Middle frontal gyrus (tissue), 1 donor: ENCODE measurements around the gene MIB2.

ENCODE experiments used
- DNase-seq: peaks from one replicate; pipeline ENCODE4 v3.0.0-alpha.2; 2015; ENCODE audit warnings: low spot score; ENCODE audit errors: extremely low spot score

The MIB2 gene

DNA sequence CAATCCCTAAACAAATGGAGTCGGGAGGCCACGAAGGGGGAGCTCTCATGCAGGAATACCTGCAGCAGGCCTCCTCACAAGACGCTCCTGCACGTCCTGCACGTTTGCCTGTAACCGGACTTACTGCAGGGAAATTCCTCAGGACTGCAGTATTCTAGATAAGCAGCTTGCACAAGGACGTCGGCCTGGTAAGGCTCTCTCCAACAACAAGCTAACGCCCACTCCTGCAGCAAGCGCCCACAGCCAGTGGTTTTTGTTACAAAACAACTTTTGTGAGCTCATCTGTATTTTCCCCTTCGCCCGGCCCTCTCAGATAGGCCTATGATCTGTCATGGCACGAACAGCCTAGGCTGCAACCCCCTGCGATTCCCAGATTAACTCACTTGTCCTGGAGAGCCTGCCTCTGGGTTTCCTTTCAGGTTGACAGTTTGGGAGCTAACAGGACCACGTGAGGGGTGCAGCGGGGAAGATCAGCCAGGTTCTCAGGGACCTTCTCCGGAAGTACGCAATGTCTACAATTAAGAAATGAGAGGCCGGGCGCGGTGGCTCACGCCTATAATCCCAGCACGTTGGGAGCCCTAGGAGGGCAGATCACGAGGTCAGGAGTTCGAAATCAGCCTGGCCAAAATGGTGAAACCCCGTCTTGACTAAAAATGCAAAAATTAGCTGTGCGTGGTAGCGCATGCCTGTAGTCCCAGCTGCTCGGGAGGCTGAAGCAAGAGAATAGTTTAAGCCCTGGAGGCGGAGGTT, 921 bp upstream of the MIB2 start:
- DNase-seq: no peak

DNA sequence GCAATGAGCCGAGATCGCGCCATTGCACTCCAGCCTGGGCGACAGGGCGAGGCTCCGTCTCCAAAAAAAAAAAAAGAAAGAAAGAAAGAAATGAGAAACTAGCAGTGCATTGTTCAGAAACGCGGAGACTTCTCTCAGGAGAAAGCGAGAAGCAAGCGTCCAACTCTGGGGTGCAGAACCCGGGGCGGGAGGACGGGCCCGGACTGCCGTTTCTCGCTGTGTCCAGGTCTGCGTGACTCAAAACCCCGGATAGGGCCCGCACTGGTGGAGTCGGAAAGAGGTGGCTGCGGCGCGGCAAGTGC, 395 bp upstream of the MIB2 start:
- no peak for DNase-seq

DNA sequence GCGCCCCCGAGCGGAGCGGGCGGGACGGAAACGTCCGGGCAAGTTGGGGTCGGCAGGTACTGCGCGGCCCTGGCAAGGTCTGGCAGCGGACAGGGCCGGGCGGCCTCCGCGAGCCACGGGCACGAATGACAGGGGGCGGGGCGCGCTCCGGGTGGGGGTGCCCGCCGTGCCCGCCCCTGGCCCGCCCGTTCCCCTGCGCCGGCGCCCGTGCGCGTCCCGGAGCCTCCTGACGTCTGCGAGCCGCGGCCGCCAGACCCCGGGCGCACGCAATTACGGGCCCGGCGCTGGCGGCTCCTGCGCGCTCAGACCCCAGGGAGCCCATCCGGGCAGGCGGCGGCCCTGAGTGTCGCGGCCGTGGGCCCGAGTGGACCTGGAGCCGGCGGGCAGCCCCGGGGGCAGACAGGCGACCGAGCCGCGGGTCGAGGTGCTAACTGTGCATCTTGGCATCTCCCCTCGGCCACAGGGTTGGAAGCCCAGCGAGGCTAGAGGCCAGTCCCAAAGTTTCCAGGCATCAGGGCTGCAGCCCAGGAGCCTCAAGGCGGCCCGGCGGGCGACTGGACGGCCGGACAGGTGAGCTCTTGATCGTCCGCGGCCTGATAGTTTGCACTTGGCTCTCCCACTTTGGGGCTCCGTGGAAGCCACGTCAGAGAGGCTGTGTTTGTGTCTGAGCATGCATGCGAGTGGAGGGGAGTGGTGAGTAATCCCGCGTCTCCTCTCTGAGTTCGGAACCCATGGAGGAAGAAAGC, 918 bp downstream of the MIB2 start:
- no peak for DNase-seq

DNA sequence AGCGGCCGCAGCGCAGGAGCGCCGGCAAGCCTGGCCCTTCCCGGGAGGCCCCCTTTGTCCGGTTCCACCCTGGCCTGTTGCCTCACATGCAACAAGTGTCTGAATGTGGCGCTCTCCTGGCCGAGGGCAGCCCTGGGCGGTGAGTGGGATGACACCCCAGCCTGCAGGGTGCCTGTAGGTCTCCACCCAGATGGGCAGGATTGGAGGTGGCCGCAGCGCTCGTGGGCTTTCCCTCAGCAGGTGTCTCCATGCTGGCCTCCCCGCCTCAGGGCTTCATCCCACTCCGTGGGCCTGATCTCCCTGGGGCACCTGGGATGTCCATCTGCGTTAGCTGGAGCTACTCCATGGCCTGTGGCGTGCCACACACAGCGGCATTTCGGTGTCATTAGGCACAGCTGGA, 1.5 kb downstream of the MIB2 start:
- DNase-seq: no peak

DNA sequence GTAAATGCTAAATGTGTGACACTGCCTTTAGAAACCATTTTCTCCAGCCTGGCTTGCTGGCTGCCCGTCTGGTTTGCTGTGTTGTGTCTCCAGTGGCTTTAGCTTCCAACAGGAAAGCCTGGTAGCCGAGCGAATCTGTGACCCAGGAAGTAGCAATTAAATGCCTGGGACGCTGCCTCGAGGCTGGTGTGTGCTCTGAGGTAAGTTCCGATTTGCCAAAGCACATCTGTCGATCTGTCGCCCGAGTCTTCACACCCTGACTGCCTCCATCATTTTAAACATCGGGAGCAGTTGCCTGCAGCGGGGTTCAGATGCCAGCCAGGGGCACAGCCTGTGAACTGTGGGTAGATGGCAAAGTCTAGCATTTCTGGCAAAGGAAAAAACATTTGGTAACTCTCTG, 2.2 kb downstream of the MIB2 start:
- DNase-seq: no peak

DNA sequence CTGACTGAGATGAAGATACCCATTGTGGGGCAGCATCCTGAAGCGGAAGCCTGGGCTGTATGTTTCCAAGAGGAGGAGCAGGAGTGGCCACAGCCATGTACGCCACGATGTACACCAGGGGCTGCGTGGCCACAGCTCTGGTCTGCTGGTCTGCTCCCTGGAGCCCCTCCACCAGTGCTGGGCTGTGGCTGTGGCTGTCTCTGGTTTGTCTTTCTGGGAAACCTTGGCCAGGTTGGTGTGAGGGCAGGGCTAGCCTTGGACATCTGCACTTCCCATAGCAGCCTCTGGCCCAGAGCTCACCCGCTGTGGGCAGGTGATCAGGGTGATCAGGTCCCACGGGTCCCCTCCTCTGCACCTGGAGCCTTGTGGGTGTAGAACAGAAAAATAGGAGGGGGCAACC, 2.6 kb downstream of the MIB2 start:
- no peak for DNase-seq

DNA sequence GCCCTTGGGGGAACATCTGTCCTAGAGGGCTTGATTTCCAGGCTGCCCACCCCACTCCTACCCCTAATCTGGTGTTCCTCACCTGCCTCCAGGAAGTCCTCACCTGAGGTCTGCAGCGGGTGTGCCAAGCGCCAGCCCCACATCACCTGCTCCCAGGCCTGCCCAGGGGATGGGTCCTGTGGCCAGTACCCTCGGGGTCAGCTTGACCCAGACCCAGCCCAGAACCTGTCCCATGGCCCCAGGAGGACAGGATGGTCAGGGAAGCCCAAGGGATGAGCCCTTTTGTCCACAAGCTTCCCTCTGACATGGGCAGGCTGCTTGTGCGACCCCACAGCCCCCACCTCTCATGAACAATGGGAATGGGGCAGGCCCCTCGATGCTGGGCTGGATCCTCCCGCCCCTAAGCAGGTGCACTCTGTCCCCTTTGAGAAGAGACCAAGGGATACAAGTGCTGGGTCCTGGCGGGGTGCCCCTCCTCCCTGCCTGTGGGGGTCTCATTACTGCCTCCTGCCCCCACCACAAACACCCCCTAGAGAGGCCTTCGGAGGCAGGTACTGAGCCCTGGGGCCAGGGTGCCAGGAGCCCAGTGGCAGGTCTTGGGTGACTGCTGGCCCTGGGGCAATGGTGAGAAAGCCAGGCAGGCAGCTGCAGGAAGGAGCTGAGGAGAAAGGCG, 3.2 kb downstream of the MIB2 start:
- DNase-seq: no peak

DNA sequence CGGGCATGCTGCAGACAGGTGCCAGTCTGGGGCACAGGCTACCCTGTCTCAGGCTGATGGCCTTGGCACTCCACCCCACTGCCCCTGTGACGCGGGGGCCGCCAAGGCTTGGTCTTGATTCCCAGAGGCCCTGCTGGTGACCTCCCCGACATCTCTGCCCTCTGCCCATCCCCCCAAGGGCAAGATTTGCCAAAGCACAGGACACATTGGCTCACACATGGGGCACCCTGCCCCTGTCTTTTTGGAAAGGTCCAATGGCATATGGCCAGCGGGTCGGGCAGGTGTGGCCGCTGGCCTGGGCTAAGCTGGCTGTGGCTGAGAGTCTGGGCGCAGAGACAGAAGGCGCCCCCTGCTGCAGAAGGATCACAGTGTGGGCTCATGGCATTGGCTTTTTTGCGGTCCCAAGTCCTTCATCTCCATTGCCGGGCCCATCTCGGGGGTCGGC, 4.6 kb downstream of the MIB2 start:
- no peak for DNase-seq

DNA sequence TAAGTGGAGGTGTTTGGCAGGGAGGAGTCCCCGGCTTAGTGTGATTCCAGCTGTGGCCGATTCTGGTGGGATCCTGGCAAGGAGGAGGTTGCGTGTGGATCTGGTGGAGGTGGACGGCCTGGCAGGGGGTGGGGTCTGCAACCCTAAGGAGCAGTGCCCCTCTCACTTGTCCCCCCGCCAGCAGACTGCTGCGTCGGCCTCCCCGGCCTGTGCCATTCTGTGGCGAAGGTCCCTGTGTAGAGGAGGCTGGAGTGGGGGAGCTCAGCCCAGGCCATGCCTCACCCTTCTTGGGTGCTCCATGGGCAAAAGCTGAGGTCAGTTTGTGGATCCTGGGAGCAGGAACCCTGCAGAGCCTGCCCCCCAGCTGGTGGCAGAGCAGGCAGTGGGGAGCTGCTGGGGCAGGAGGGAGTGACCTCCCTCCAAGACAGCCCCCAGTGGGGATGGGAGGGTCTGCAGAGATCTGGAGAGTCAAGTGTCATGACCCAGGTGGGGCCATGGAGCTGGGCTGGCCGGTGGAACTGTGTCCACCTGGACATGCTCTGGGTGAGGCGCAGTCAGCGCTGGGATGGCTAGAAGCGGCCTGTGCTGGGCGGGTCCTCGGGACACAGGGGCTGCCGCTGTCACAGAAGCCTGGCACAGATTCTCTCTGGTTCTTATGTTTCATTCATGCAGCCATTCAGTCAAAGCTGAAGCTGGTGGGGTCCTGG, 5.3 kb downstream of the MIB2 start:
- DNase-seq: no peak

DNA sequence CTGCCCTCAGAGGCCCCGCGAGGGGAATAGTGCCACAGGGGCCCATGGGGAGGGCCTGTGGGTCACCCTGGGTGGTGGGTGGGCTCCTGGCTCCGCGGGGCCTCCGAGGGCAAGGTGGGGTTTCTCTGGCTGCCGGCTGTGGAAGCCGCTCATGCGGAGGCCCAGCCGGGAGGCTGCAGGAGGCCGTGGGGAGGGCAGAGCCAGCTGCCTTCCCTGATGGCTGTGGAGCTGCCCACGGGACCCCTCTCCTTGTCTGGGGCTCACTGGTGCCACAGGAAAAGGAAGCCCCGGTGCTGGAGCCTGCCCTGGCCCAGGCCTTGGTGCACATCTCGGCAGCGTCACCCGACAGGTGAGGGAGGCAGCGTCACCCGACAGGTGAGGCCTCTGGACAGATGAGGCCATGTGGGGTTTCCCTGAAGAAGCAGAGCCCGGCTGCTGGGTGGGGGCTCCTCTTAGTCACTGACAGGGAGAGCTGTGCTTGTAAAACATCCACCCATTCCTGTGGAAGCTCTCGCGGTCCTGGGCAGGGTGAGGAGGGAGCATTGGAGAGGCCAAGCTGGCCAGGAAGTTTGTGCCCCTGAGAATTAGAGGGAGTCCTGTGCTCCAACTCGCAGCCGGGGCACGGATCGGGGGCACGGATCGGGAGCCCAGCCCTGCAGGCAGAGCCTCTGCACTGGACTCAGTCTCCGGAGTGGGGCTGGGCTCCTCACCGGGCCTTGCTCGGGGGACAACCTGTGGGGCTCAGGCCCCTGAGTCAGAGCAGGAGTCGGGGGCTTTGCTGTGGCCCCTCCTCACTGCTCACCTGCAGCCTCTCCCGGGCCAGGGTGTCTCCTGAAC, 6.1 kb downstream of the MIB2 start:
- DNase-seq: no peak

DNA sequence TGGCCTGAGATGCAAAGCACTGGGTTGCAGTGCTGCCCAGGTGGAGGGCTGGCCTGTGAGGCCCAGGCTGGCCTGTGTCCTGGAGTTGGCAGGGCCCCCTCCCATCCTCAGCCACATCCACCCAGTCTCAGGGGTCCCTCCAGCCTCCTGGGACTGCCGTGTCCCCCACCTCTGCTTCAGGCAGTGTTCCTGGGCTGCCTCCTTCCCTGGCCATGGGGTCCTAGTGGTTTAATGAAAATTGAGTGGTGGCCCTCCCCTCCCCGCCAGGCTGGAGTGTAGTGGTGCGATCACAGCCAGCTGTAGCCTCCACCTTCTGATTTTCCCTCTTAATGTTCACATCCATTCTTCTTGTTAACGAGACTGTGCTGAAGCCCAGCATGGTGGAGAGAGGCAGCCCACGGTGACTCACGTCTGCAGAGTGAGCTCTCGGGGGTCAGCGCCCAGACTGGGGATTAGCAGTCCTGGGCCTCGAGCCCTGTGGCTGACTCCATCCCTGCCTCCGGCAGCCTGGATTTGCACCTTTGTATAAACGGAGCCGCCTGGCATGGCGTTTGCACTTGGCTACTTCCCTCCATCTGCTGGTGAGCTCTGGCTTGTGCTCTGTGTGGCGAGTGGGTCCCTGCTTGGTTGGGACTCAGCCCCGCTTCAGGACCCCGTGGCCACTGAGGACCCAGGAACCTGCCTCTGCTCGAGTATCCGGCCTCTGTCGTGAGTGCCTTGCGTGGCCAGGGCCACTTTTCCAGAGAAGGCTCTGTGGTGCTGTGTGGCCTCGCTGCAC, 6.9 kb downstream of the MIB2 start:
- DNase-seq: no peak

DNA sequence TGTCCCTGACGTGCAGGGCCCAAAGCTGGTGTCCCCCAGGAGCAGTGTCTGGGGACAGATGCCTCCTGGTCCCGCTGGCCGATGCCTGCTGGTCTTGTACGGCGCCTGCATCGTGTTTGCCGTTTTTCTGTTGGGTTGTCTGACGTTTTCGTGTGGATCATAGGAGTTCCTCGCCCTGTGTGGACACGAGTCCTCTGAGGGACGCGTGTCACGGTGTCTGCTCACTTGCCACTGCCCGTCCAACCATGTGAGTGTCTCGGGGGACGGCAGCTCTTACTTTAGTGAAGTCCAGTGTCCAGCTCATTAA, 7.4 kb downstream of the MIB2 start:
- DNase-seq: no peak

DNA sequence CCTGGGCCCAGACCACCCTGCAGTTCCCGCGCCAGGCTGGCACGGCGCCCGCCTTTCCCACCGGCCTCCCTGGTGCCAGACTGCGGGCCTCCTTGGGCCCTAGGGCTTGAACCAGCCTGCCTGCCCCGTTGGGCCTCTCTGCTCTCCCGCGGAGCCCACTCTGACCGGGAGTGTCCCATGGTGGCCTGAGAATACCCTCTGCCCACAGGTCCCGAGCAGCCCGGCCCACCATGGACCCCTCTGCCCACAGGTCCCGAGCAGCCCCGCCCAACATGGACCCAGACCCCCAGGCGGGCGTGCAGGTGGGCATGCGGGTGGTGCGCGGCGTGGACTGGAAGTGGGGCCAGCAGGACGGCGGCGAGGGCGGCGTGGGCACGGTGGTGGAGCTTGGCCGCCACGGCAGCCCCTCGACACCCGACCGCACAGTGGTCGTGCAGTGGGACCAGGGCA, 7.9 kb downstream of the MIB2 start:
- DNase-seq: no peak

DNA sequence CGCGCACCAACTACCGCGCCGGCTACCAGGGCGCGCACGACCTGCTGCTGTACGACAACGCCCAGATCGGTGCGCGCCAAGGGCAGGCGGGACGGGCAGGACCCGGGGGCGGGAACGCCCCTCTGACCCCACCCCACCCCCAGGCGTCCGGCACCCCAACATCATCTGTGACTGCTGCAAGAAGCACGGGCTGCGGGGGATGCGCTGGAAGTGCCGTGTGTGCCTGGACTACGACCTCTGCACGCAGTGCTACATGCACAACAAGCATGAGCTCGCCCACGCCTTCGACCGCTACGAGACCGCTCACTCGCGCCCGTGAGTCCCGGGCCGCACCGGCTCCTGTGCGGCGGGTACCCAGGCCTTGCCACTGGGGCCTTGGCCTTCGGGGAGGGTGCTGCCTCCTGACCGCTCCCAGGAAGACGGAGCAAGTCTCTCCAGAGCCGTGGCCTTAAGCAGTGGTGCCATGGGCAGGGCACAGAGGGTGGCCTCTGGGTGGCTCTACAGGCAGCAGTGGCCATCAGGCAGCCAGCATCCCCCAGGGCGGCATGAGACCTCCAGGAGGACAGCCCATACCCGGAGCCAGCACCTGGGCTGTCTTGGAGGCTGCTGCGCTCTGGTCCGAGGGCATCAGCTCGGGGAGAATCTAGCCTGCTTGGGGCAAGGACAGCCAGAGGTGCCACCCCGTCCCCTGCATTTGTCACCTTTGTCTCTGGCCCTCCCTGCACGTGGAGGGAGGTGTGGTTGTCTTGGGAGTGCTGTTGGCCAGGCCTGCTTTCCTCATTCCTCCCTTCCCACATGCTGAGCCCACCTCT, 8.5 kb downstream of the MIB2 start:
- no peak for DNase-seq

DNA sequence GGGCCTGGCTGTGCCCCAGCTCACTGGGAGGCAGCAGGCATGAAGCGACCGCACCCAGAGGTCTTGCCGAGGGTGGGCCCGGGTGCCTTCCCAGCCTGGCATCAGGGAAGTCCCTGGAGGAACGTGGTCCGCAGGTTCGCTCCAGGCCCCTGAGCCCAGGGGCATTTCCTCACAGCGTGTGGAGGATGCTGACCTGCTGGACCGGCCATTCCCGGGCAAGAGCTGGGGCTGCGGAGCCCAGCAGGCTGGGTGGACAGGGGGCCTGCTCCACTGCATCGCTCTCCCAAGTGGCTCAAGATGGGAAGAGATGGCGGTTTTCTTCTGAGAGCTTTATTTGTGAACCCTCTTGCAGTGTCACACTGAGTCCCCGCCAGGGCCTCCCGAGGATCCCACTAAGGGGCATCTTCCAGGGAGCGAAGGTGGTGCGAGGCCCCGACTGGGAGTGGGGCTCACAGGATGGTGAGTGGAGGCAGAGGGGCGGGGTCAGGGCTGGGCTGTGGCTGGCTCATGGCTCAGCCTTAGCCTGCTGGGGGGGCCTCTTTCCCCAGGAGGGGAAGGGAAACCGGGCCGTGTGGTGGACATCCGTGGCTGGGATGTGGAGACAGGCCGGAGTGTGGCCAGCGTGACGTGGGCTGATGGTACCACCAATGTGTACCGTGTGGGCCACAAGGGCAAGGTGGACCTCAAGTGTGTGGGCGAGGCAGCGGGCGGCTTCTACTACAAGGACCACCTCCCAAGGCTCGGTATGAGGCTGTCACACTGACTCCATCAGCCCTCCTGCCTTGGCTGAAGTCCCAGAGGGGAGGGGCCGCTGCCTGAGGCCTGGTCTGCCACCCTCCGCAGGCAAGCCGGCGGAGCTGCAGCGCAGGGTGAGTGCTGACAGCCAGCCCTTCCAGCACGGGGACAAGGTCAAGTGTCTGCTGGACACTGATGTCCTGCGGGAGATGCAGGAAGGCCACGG, 9.4 kb downstream of the MIB2 start:
- DNase-seq: no peak

DNA sequence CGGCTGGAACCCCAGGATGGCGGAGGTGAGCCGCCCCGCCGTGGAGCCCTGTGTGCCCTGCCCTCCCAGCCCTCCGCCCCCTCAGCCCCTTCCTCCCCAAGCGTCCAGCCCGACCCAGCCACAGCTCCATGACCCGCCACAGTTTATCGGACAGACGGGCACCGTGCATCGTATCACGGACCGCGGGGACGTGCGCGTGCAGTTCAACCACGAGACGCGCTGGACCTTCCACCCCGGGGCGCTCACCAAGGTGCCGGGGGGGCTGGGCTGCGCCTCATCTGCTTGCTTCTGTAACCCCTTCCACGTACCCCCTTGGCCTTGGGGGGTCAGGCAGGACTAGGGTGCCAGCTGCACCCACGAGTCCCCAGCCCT, 10.1 kb downstream of the MIB2 start:
- DNase-seq: no peak

DNA sequence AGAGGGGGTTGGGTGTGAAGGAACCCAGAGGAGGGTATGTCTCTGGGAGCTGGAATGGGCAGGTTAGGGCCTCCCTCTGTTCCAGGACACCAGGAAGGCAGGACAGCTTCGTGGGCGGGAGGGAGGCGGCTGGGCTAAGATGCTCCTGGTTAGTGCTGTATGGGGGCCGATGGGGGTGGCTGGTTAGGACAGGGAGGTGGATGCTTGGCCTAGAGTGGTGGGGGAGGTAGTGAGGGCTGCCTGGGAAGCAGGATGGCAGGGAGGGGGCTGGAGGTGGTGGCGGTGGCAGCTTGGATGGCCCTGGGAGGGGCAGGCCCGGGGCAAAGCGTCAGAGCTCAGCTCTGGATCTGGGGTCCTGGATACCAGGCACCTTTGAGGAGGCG, 10.5 kb downstream of the MIB2 start:
- no peak for DNase-seq
